GM12864 (cell line): ENCODE data around the gene EEF1AKMT1.

ENCODE experiments used
- DNase-seq: peaks from one replicate; pipeline ENCODE4 v3.0.0-alpha.2; 2011; ENCODE audit warnings: low read depth
- H3K4me3 ChIP-seq: 2 replicates; pipeline ENCODE4 v1.5.1; 2011; ENCODE audit warnings: mild to moderate bottlenecking, low read depth, low read length, control low read depth
- TF ChIP-seq, protein P1 (sequence below): IDR thresholded peaks from 2 replicates; pipeline ENCODE4 v1.5.1; 2011; ENCODE audit warnings: low read depth, mild to moderate bottlenecking, moderate library complexity, low read length, control low read depth, inconsistent platforms; ENCODE audit errors: missing control alignments

Gene EEF1AKMT1

DNA sequence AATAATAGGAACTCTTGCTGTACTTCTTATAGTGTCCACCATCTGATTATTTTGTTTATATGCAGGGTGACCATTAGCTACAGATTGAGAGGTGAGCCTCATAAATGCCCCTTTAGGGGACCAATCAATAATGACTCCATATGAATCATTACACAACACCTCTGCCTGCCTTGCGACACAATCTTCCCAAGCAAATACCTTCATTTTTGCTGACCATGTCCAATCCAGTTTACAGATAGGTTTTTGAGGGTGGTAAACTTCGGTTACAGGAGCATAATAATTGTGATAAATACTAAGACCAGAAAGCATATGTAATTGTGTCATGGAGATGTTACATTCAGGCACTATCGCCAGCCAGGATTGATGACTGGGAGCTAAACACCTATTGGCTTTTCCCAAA lies 93.9 kb downstream of the EEF1AKMT1 start:
- TF ChIP-seq, protein P1, sequence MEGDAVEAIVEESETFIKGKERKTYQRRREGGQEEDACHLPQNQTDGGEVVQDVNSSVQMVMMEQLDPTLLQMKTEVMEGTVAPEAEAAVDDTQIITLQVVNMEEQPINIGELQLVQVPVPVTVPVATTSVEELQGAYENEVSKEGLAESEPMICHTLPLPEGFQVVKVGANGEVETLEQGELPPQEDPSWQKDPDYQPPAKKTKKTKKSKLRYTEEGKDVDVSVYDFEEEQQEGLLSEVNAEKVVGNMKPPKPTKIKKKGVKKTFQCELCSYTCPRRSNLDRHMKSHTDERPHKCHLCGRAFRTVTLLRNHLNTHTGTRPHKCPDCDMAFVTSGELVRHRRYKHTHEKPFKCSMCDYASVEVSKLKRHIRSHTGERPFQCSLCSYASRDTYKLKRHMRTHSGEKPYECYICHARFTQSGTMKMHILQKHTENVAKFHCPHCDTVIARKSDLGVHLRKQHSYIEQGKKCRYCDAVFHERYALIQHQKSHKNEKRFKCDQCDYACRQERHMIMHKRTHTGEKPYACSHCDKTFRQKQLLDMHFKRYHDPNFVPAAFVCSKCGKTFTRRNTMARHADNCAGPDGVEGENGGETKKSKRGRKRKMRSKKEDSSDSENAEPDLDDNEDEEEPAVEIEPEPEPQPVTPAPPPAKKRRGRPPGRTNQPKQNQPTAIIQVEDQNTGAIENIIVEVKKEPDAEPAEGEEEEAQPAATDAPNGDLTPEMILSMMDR: no peak
- H3K4me3 ChIP-seq: no peak overlapping the region
- no peak for DNase-seq
